ENCODE data around the gene WDR59.
A peak's percentile ranks its signal among the peaks of the same experiment; 100 is the strongest.

The WDR59 gene

GRCh38 chr16:74939688-74940087, 45.2 kb downstream of the WDR59 start:
- DNase-seq: no peak
- TF ChIP-seq CTCF (IDR thresholded peaks at IDR 0.05; ENCODE audit: low read depth, low read length, missing control alignments): no peak
- no peak overlapping the region for H3K4me3 ChIP-seq (ENCODE audit: low read depth, low read length)
- H3K27me3 ChIP-seq (replicated peaks): no peaks in the 10 kb centered on the region
- H3K36me3 ChIP-seq (replicated peaks): peaks cover 33% of the 10 kb centered on the region
- in situ Hi-C loops (cut with HindIII; ENCODE audit: low pct_ligation_motif_present, low sequenced_read_pairs): no loop called here
- no peak overlapping the region for H3K27ac ChIP-seq

- in situ Hi-C loops (cut with HindIII; ENCODE audit: low pct_ligation_motif_present, low sequenced_read_pairs): no loop called here
- Histone ChIP-seq H3K27me3 (replicated peaks) (no peaks in the 10 kb centered on the region), H3K27ac (peak overlapping the region; percentile 35), H3K36me3 (replicated peaks) (peaks cover 22% of the 10 kb centered on the region), H3K4me3 (ENCODE audit: low read depth, low read length) (no peak overlapping the region)
- no peak for TF ChIP-seq CTCF (IDR thresholded peaks at IDR 0.05; ENCODE audit: low read depth, low read length, missing control alignments)
- peak; percentile 88 for DNase-seq
Measured at GRCh38 chr16:74936902-74937560, 47.9 kb downstream of the WDR59 start.

- peak; percentile 22 for DNase-seq
- H3K27ac ChIP-seq: no peak overlapping the region
- peaks cover 5% of the 10 kb centered on the region for H3K36me3 ChIP-seq (replicated peaks)
- no peak for TF ChIP-seq CTCF (IDR thresholded peaks at IDR 0.05; ENCODE audit: low read depth, low read length, missing control alignments)
- H3K4me3 ChIP-seq (ENCODE audit: low read depth, low read length): no peak overlapping the region
- no peaks in the 10 kb centered on the region for H3K27me3 ChIP-seq (replicated peaks)
- in situ Hi-C loops (cut with HindIII; ENCODE audit: low pct_ligation_motif_present, low sequenced_read_pairs): no loop called here
Measured at GRCh38 chr16:74931445-74931844, 53.5 kb downstream of the WDR59 start.

GRCh38 chr16:74929636-74930035, 55.3 kb downstream of the WDR59 start:
- H3K4me3 ChIP-seq (ENCODE audit: low read depth, low read length): no peak overlapping the region
- H3K27me3 ChIP-seq (replicated peaks): no peaks in the 10 kb centered on the region
- no peak for DNase-seq
- in situ Hi-C loops (cut with HindIII; ENCODE audit: low pct_ligation_motif_present, low sequenced_read_pairs): no loop called here
- peaks cover 2% of the 10 kb centered on the region for H3K36me3 ChIP-seq (replicated peaks)
- TF ChIP-seq CTCF (IDR thresholded peaks at IDR 0.05; ENCODE audit: low read depth, low read length, missing control alignments): no peak
- H3K27ac ChIP-seq: no peak overlapping the region

- peaks cover 5% of the 10 kb centered on the region for H3K36me3 ChIP-seq (replicated peaks)
- no peak for TF ChIP-seq CTCF (IDR thresholded peaks at IDR 0.05; ENCODE audit: low read depth, low read length, missing control alignments)
- no peak overlapping the region for H3K4me3 ChIP-seq (ENCODE audit: low read depth, low read length)
- H3K27ac ChIP-seq: no peak overlapping the region
- DNase-seq: no peak
- in situ Hi-C loops (cut with HindIII; ENCODE audit: low pct_ligation_motif_present, low sequenced_read_pairs): no loop called here
- no peaks in the 10 kb centered on the region for H3K27me3 ChIP-seq (replicated peaks)
Measured at GRCh38 chr16:74926805-74927204, 58.1 kb downstream of the WDR59 start.

All from brain microvascular endothelial cell (primary cell).